HG02798 (cell line): ENCODE data around the gene STAT3.
"Not testable (repeated sequence)": the region's sequence is repeated elsewhere in the genome, so short reads cannot be mapped to it uniquely, and the experiment has no call there.

ENCODE experiments used
- ATAC-seq: cut with Tn5 transposase; IDR thresholded peaks from one replicate; pipeline ENCODE4 v1.9.1; 2021; ENCODE audit warnings: mild to moderate bottlenecking; ENCODE audit not compliant: unreplicated experiment, poor library complexity

Gene STAT3

GRCh38 chr17:42388381-42389134 is at the start of gene STAT3:
Gene STAT3 (minus strand): TSS chr17:42388442. CDS start chr17:42348516, 39,926 bp downstream.
- ATAC-seq, result peak; percentile 93

GRCh38 chr17:42436391-42436790 is 48.1 kb upstream of the STAT3 start:
- ATAC-seq, result no peak

DNA sequence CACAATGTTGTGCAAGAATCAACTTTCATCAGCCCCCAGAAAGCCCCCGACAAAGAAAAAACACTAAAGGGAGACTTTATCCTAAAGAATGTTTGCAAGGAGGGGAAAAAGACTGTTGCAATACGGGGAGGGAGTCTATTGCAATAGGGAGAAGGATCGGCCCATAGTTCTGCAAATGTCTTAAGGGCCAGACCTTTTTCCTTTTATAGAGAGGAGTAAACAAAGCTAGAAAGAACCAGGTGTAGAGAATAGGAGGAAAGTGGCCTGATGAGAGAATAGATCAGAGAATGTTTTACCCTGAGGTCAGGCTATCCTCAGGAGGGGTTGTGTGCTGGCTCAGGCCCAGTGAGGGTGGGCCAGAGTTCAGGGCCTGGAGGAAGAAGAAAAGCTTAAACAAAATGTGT is 43.5 kb upstream of the STAT3 start:
- no peak for ATAC-seq

DNA sequence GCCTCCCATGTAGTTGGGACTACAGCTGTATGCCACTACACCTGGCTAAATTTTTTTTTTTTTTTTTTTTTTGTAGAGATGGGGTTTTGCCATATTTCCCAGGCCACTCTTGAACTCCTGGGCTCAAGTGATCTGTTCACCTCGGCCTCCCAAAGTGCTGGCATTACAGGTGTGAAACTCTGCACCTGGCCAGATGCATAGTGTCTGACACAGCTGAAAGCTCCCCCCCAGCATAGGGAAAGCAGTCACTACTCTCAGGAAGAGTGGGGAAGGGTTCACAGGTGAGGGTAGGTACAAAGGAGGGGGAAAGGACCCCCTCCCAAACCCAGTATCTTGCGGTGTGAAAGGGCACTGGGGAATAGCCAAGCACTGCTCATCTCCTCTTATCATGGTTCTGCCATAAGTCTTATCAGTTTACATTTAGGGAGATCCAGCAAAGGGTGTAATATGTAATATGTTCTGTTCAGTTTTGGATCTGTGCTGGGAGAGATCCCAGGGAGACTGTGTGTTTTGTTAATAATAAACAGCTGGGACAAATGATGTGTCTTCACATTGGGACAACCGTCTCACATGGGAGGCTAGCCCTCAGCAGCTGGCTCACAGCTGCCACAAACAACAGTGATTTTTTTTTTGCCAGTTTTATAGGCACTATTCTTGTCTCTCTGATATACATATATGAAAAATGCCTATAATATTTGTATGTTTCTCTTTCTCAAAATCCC is 41.6 kb upstream of the STAT3 start:
- ATAC-seq, result no peak

GRCh38 chr17:42428141-42428944 is 40.1 kb upstream of the STAT3 start:
- no peak for ATAC-seq

DNA sequence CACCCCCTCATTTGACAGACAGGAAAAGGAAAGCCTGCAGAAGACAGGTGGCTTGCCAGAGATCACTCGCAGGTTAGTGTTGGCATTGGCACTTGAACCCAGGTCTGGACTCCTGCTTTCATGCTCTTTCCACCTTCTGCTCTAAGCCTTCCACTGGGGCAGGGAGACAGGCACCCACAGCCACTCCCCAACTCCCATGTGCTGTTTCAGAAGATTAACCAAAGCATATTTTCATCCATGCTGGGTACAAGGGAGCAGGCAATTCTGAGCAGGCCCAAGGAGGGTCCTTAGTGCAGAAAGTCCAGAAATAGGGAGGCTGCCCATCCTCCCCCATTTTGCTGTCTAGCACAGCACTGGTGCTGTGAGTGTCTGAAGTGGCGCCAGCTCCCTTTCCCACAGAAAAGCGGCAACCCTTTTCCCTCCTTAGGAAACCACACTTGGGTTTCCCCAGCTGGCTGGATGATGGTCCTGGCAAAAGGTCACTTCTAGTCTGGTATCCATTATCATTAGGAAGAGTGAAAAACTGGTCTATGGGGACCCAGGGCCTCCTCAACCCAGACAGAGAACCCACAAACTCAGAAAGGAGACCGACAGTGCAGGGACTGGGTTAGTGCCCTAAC is 36.9 kb upstream of the STAT3 start:
- no peak for ATAC-seq

GRCh38 chr17:42423766-42424165 is 35.5 kb upstream of the STAT3 start:
- ATAC-seq, result no peak

DNA sequence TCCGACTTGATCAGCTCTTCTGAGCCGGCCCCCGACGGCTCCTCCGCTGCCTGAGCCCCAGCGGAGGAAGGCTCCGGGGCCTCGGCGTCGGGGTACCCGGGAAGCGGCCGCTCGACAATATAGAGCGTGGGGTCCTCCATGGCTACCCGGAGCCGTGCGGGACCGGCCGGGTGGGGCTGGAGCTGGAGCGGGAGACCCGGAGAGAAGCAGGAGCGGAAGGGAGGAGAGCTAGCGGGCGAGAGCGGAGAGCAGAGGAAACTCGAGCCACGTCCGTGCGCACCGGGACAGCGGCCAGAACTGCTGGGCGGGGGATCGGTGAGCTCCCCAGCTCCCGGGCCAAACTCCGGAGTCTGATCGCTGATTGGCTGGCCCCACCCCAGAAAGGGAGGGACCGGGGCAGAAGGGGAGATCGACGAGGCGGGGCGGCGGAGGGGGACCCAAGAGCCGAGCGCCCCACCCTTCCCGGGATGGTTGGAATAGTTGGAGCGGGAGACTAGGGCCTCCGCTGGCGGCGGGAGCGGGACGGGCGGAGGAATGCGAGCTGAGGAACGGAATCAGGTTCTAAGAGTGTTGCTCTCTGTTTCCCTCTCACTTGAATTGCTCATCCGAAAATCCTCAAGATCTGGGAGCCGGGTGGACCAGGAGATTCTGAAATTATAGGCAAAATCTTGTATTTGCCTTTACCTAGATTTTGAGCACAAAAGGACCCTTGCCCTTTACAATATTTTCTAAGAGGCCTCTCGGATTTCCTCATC is 34.9 kb upstream of the STAT3 start, which contains the start of gene CAVIN1:
Gene CAVIN1, minus strand, starts transcription at position 299 of the 755 bp plus-strand sequence. Its CDS starts 159 bp downstream, at position 140.
- no peak for ATAC-seq

DNA sequence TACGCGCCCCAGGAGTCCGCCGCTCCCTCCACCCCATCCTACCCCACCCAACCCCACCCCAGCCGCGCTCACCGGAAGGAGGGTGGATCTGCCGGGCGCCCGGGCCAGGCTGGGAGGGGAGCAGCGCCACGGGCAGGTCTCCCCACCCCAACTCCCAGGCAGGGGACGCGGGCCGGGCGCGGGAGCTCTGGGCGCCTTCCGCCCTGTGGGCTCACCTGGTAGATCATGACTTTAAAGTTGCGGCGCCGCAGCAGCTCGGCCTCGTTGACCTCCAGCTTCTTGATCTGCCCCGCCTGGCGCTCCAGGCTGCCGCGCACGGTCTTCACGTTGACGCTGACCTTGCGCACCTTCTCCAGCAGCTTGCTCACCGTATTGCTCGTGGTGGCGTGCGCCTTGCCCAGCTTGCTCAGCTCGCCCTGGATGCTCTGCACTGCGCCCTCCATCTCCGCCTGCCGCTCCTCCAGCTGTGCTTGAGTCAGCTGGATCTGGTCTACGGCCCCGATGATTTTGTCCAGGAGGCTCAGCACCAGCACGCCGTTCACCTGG is 34.2 kb upstream of the STAT3 start:
- ATAC-seq, result no peak

DNA sequence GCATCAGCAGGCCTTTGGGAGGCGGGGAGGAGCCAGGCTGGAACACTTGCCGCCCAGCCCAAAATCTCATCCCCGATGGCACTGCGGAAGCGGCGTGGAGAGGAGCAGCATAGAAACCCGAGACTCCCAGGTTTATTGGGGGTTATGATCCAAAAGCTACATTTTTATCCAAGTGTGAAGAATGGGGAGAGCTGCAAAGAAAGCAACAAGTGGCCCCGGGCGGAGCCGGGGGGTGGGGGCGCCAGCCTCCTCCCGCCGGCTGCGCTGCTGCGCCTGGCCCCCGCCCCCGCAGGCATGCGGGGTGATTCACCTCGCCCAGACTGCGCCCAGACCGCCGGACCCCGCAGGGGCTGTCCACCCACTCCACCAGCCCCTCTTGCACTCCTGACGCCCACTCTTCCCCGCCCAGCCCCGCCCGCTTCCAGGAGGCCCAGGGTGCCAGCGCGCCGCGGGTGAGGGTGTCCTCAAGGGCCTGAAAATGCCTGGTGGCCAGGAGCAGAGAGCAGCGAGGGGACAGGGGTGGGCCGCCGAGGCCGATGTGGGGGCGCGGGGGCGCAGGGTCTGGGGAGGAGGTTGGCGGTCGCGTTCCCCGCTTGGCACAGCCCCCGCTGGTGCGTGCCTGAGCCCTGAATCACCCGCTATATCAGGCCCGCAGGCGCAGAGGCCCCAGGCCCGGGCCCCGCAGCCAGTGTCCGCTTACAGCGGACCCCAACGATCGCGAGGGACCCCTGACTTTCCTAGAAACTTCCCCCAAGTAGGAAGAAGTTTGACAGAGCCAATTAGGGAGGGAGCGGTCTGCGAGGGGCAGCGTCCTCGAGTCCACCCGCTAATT is 33.5 kb upstream of the STAT3 start:
- ATAC-seq, result no peak

GRCh38 chr17:42421136-42421506 is 32.9 kb upstream of the STAT3 start:
- ATAC-seq, result no peak

- ATAC-seq, result not testable (repeated sequence)
Measured at GRCh38 chr17:42417981-42418380, 29.7 kb upstream of the STAT3 start.

DNA sequence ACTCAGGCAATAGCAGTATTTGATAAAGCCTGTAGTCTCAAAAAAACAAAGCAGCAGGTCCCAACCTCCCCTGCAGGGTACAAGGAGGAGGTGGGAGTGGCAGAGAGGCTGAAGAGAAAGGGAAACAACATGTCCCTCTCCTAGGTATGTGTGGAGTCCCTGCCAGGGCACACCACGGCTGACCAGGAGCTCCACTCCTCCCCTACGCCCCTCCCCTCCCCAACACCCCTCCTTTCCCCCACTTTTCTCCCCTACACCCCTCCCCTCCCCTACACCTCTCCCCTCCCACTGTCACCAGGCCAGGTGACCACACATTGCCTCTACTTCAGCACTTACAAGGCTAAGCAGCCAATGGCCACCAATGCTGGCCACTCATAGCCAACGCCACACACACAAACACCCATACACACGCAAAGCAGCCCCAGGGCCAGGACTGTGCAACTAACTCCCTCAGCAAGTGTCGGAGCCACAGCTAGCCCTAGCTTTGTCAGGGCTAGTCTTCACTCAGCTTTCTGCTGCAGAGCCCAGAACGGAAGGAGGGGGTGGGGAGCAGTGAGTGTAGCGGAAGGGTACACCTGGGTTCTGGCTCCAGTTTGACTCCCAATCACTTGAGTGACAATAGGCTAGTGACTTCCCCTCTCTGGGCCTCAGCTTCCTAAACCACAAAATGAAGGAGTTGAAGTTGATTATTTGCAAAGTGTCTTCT is 26.6 kb upstream of the STAT3 start:
- no peak for ATAC-seq

DNA sequence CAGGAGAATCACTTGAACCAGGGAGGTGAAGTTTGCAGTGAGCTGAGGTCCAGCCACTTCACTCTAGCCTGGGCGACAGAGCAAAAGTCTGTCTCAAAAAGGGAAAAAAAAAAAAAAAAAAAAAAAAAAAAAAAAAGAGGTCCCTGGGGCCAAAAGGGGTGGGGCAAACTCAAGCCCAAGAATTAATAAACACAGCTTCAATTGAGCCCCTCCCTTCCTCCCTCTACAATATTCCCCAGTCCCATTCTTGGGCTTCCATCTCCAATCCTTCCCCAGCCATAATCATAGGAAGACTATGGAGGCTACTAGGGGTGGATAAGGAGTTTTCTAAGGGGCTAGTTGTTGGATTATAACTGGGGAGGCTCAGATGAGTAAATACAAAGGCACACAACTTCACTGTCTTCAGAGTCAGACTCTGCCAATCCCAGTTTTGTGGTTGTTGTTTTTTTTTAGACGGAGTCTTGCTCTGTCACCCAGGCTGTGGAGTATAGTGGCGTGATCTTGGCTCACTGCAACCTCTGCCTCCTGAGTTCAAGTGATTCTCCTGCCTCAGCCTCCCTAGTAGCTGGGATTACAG is 25.3 kb upstream of the STAT3 start:
- no peak for ATAC-seq

DNA sequence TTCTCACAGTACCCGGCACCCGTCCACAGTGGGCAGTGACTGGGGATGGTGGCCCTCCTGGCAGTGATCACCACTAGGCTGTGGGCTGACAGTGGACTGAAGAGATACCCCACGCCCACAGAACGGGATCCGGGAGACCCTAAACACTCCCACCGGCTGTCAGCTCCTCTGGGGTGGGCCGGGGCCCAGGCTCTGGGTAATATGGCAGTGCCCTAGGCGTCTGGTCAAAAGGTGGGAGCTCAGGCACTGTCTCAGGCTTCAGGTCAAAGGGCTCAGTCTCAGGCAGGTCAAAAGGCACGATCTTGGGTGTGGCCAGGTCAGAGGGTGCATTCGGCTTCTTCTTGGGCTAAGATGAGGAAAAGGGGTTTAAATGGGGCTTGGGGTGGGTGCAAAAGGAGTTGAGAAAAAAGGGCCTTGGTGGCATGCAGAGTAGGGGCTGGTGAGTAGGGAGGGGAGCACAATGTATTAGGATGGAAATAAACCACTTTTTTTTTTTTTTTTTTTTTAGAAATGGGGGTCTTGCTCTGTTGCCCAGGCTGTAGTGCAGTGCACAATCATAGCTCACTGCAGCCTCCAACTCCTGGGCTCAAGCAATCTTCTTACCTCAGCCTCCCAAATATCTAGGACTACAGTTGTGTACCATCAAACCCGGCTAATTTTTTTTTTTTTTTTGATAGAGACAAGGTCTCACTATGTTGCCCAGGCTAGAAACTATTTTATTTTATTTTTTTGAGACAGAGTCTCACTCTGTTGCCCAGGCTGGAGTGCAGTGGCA is 23.9 kb upstream of the STAT3 start:
- no peak for ATAC-seq

- ATAC-seq, result no peak
Measured at GRCh38 chr17:42411361-42411760, 23.1 kb upstream of the STAT3 start.

DNA sequence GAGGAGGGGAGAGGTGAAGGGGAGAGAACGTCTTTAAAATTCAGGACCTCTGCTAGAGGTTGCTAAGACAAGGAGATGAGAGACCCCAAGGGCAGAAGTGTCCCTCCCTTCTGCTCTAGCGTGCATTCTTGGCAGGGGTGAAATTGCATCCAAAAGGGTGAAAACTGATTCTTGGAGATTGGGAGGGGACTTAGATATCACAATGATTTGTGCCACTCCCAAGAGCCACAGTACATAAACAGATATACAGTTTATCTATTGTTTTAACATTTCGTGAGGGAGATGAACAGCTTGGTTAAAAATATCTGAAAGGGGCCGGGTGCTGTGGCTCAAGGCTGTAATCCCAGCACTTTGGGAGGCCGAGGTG is 22.1 kb upstream of the STAT3 start:
- no peak for ATAC-seq
